Kidney tubule cell (primary cell): ENCODE data around the gene SNX5.

Source experiments
- DNase-seq: peaks from one replicate; pipeline ENCODE4 v3.0.0-alpha.2; 2018; ENCODE audit warnings: low spot score

SNX5 gene

GRCh38 chr20:17916433-17916891, 52.1 kb downstream of the SNX5 start:
- no peak for DNase-seq

GRCh38 chr20:17914957-17915356, 53.6 kb downstream of the SNX5 start:
- no peak for DNase-seq

- DNase-seq = no peak
Measured at GRCh38 chr20:17912916-17913315, 55.7 kb downstream of the SNX5 start.

- peak; percentile 8 for DNase-seq
Measured at GRCh38 chr20:17911927-17912326, 56.7 kb downstream of the SNX5 start.

- DNase-seq = peak; percentile 90
Measured at GRCh38 chr20:17910828-17911294, 57.7 kb downstream of the SNX5 start.

GRCh38 chr20:17909869-17910321, 58.7 kb downstream of the SNX5 start:
- no peak for DNase-seq

GRCh38 chr20:17905544-17905943, 63.0 kb downstream of the SNX5 start:
- DNase-seq = no peak

- DNase-seq = no peak
Measured at GRCh38 chr20:17904027-17904426, 64.6 kb downstream of the SNX5 start.

- no peak for DNase-seq
Measured at GRCh38 chr20:17902531-17903083, 66.0 kb downstream of the SNX5 start.

- DNase-seq = no peak
Measured at GRCh38 chr20:17901971-17902370, 66.6 kb downstream of the SNX5 start.

- DNase-seq = peak; percentile 68
Measured at GRCh38 chr20:17898548-17898994, 70.0 kb downstream of the SNX5 start.

- DNase-seq = no peak
Measured at GRCh38 chr20:17897566-17898307, 70.9 kb downstream of the SNX5 start.

GRCh38 chr20:17896771-17897369, 71.7 kb downstream of the SNX5 start:
- DNase-seq = no peak

- DNase-seq = no peak
Measured at GRCh38 chr20:17896193-17896723, 72.3 kb downstream of the SNX5 start.

- DNase-seq = no peak
Measured at GRCh38 chr20:17895641-17896171, 72.9 kb downstream of the SNX5 start.

GRCh38 chr20:17893445-17893844, 75.1 kb downstream of the SNX5 start:
- DNase-seq = no peak

GRCh38 chr20:17892189-17892938, 76.2 kb downstream of the SNX5 start:
- DNase-seq = no peak
